Psoas muscle (tissue), 8 donors: Measurements from ENCODE around the gene ABCA1. TPM values are rescaled to one million over a fixed set of nuclear protein-coding genes. Genes with fewer than 3 reads are reported as not detected.
"Not testable (repeated sequence)": the region's sequence is repeated elsewhere in the genome, so short reads cannot be mapped to it uniquely, and the experiment has no call there.

ENCODE experiments used
- ATAC-seq, 4 donors: fragments of 200-7000 bp; cut with Tn5 transposase; one replicate each; pipeline ENCODE4 v1.9.1; 2020; ENCODE audit warnings: moderate library complexity in 3 of 4, mild to moderate bottlenecking in 2 of 4
- DNase-seq, 2 donors: peaks; one replicate each; pipeline ENCODE4 v3.0.0-alpha.2; 2020
- H3K27ac ChIP-seq: fragments of 200-600 bp; one replicate; pipeline ENCODE4 v1.8.0; 2022
- H3K27me3 ChIP-seq, 3 donors: fragments of 200-600 bp in 1 of 3; one replicate each; pipeline versions ENCODE4 v1.6.1 to v1.8.0; 2013 to 2022; ENCODE audit warnings: low read length in 2 of 3, mild to moderate bottlenecking in 2 of 3, moderate library complexity in 1 of 3; ENCODE audit not compliant: insufficient read depth in 3 of 3
- H3K36me3 ChIP-seq, 2 donors: fragments of 200-600 bp in 1 of 2; one replicate each; pipeline versions ENCODE4 v1.6.1 to v1.8.0; 2013 to 2022; ENCODE audit warnings: low read depth in 1 of 2, mild to moderate bottlenecking in 1 of 2, moderate library complexity in 1 of 2; ENCODE audit not compliant: insufficient read depth in 1 of 2
- H3K4me1 ChIP-seq: fragments of 200-600 bp; one replicate; pipeline ENCODE4 v1.8.0; 2022
- H3K4me3 ChIP-seq: fragments of 200-600 bp; one replicate; pipeline ENCODE4 v1.8.0; 2022; ENCODE audit warnings: mild to moderate bottlenecking
- H3K9me3 ChIP-seq: fragments of 200-600 bp; one replicate; pipeline ENCODE4 v1.8.0; 2022
- WGBS, 3 donors: extraction: QIAGEN DNeasy Blood & Tissue Kit; methylation state at CpG; one replicate each; pipeline versions ENCODE4 v1.1.6 to v1.1.7; 2013; 5-methylcytosine and 5-hydroxymethylcytosine counted together
- intact Hi-C, 2 donors: fragments of 100-400 bp; cut with DNase I; formaldehyde crosslinking; loops; one replicate each; pipeline versions ENCODE4 v1.11.0 to v1.14.2; 2022
- polyA plus RNA-seq, 3 donors: library from polyadenylated mRNA; stranded (reverse); fragments of 200-250 nt; gene quantifications; one replicate each; pipeline ENCODE4 v1.2.3, GENCODE V29; 2013
- total RNA-seq, 4 donors: library from RNA; stranded (reverse); fragmentation: NEBNext Ultra II Directional in 2 of 4; extraction: Animal tissue kit (Norgen Biotek cat#: 25700) in 2 of 4; gene quantifications; one replicate each; pipeline versions ENCODE4 v1.2.1 to v1.2.4, GENCODE V29; 2021 to 2023
- TF ChIP-seq, protein P1 (sequence below): fragments of 200-600 bp; IDR thresholded peaks from one replicate; pipeline ENCODE4 v1.8.0; 2022; ENCODE audit warnings: antibody characterized with exemption
- donor health status: healthy with polysubstance abuse.
- donor health status: DM: no; HTN: no; CAD: no; lungs with moderate emphysema.
- donor health status: Bipolar disorder and iron deficiency.
- donor health status: healthy.
- donor health status: DM: yes; HTN: yes; CAD: no.
- donor health status: DM: no; HTN: no; CAD: no.
- donor health status: DM: no; HTN: no; CAD: no.
- donor health status: DM: yes; HTN: yes; CAD: no.

Gene ABCA1
- total and polyA plus RNA-seq, 7 donors: 1.9 to 26.1 (median 8.2) TPM

DNA sequence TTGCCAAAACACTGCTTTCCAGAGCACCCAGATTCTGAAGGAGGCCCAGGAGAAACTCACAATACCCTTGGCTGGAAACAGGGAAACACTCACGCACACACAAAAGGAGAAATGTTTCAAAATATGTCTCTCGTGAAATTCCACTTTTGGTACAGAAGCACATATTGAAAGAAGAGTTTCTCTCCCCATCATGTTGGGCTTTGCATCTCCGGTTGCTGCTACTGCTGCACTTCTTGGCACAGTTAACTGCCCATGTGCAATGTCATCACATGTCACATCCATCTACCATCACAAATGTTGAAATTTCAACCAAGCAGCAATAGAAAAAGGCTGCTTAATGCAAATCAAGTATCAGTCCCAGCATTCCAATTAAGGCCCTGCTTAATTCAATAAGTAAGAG lies 72.1 kb downstream of the ABCA1 start:
- no peak overlapping the region for H3K4me3 ChIP-seq
- peaks cover 16% of the 10 kb centered on the region for H3K4me1 ChIP-seq
- ATAC-seq (peak in 2 of 4 donors; percentile 34 to 54), DNase-seq (no peak)
- intact Hi-C loops: no loop called here
- 60 to 65% (median 60%) methylated on average over 3 of the region's 3 CpGs for WGBS, 3 donors
- peaks cover 2 to 81% of the 10 kb centered on the region in 2 donors for H3K36me3 ChIP-seq
- H3K9me3 ChIP-seq: no peaks in the 10 kb centered on the region
- TF ChIP-seq, protein P1, sequence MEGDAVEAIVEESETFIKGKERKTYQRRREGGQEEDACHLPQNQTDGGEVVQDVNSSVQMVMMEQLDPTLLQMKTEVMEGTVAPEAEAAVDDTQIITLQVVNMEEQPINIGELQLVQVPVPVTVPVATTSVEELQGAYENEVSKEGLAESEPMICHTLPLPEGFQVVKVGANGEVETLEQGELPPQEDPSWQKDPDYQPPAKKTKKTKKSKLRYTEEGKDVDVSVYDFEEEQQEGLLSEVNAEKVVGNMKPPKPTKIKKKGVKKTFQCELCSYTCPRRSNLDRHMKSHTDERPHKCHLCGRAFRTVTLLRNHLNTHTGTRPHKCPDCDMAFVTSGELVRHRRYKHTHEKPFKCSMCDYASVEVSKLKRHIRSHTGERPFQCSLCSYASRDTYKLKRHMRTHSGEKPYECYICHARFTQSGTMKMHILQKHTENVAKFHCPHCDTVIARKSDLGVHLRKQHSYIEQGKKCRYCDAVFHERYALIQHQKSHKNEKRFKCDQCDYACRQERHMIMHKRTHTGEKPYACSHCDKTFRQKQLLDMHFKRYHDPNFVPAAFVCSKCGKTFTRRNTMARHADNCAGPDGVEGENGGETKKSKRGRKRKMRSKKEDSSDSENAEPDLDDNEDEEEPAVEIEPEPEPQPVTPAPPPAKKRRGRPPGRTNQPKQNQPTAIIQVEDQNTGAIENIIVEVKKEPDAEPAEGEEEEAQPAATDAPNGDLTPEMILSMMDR: no peak
- H3K27me3 ChIP-seq: no peaks in the 10 kb centered on the region
- peak overlapping the region; percentile 11 for H3K27ac ChIP-seq

DNA sequence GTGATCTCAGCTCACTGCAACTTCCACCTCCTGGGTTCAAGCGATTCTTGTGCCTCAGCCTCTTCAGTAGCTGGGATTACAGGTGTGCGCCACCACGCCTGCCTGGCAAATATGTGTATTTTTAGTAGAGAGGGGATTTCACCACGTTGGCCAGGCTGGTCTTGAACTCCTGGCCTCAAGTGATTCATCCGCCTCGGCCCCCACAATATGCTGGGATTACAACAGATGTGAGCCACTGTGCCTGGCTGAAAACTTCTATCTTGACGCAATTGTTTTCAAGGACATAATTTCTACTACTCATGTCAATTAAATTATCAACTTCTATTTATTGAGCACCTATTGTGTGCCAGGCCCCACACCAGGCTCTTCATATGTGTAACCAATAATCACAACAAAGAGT lies 72.7 kb downstream of the ABCA1 start:
- WGBS, 3 donors: 89 to 96% (median 95%) methylated on average over 7 of the region's 7 CpGs
- H3K4me3 ChIP-seq, DNase-seq, H3K9me3 ChIP-seq, H3K27me3 ChIP-seq, H3K27ac ChIP-seq, intact Hi-C loops: not testable (repeated sequence)
- Histone ChIP-seq H3K4me1 (peaks cover 21% of the 10 kb centered on the region), H3K36me3 (peaks cover 2 to 76% of the 10 kb centered on the region in 2 donors)
- peak in 2 of 4 donors; percentile 12 to 39 for ATAC-seq

DNA sequence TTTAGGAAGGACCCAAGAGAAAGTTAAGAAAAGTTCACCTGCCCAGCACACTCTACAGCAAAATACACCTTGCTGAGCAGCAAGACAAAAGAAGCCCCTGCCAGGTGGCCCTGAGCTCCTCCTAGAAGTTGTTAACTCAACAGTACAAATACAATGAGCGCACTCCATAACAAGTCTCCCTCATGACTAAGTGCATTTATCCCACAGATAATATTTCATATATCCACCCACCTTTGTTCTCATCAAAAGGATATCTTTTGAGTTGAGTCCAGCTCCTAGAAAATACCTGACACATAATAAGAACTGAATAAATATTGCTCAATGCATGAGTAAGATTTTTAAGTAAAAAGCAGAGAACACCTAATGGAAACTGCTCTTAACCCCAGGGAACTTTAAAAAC lies 73.3 kb downstream of the ABCA1 start:
- WGBS, 3 donors: 94 to 98% (median 94%) methylated on average over 1 of the region's 1 CpG
- TF ChIP-seq, protein P1: no peak
- intact Hi-C loops: no loop called here
- H3K27me3 ChIP-seq: no peaks in the 10 kb centered on the region
- H3K36me3 ChIP-seq: peaks cover 0 to 79% of the 10 kb centered on the region in 2 donors
- ATAC-seq (peak in 1 of 4 donors; percentile 51), DNase-seq (no peak)
- no peak overlapping the region for H3K27ac ChIP-seq
- peaks cover 21% of the 10 kb centered on the region for H3K4me1 ChIP-seq
- H3K9me3 ChIP-seq: no peaks in the 10 kb centered on the region
- no peak overlapping the region for H3K4me3 ChIP-seq

DNA sequence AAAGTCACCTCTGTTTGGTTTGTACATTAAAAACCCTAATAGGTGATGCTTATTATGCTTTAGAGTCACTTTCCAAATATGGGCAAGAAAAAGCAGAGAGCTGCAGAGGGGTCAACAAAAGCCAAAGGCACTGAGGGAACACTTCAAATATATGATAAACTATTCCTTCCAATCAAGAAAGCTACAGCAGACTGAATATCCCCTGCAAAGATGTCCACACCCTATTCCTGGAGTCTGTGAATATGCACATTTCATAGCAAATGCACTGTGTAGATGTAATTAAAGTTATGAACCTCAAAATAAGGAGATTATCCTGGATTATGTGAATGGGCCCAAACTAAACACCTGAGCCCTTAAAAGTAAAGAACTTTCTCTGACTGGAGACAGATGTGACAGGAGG lies 74.3 kb downstream of the ABCA1 start:
- H3K36me3 ChIP-seq: peaks cover 0 to 70% of the 10 kb centered on the region in 2 donors
- H3K27ac ChIP-seq: no peak overlapping the region
- peaks cover 21% of the 10 kb centered on the region for H3K4me1 ChIP-seq
- H3K9me3 ChIP-seq: no peaks in the 10 kb centered on the region
- DNase-seq (no peak), ATAC-seq (no peak)
- no peak overlapping the region for H3K4me3 ChIP-seq
- TF ChIP-seq, protein P1: no peak
- no peaks in the 10 kb centered on the region for H3K27me3 ChIP-seq
- intact Hi-C loops: no loop called here

DNA sequence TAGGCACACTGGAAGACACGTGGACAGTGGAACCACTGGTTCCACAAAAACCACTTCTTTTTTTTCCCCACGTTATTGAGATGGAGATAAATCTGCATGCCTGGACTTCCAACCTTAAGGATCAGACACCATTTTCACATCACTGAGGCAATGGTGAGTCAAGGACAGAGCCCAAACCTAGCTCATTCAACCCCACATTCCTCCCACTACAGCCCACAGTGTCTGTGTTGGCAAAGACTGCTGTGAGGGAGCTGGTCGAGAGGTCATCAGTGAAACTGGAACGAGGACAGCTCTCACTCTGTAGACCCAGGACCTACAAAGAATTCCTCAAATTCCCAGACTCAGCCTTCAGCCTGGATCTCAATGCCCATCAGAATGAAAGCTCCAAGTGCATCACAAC lies 74.8 kb downstream of the ABCA1 start:
- TF ChIP-seq, protein P1: no peak
- H3K9me3 ChIP-seq: no peaks in the 10 kb centered on the region
- intact Hi-C loops: no loop called here
- H3K27me3 ChIP-seq: no peaks in the 10 kb centered on the region
- ATAC-seq (no peak), DNase-seq (no peak)
- peaks cover 21% of the 10 kb centered on the region for H3K4me1 ChIP-seq
- H3K4me3 ChIP-seq: no peak overlapping the region
- H3K27ac ChIP-seq: no peak overlapping the region
- peaks cover 0 to 65% of the 10 kb centered on the region in 2 donors for H3K36me3 ChIP-seq
- WGBS, 3 donors: 68 to 77% (median 68%) methylated on average over 4 of the region's 4 CpGs
